HG03378 (cell line): ENCODE results near the gene FGF5.

ENCODE experiments used
- ATAC-seq: cut with Tn5 transposase; IDR thresholded peaks from one replicate; pipeline ENCODE4 v1.9.1; 2021; ENCODE audit warnings: mild to moderate bottlenecking, moderate library complexity; ENCODE audit not compliant: unreplicated experiment

FGF5 gene

DNA sequence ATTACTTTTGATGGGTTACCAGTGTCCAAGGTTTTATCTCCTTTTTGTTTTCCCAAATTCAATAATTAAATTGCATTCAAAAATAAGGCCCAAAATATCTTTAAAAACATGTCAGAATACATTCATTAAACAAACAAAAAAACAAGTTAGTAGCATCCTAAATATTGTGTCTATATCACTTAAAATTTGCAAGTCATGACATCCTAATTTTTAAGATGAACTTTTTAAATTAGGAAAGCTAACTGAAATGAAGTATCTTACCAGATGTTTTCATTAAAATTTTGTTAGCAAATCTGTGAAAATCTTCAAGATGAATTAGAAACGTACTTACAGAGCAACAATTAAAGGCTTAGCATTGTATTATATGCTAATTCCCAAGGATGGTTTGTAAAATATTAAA is 68.1 kb downstream of the FGF5 start:
- ATAC-seq = no peak

- ATAC-seq = no peak
These were observed 68.7 kb downstream of the FGF5 start for GRCh38 chr4:80335226-80335553.

GRCh38 chr4:80335554-80336358 is 69.3 kb downstream of the FGF5 start, which contains the start of gene CFAP299:
TSS of gene CFAP299 (plus strand) at chr4:80335730.
- ATAC-seq = peak; percentile 91

- ATAC-seq = no peak
These were observed 70.1 kb downstream of the FGF5 start for GRCh38 chr4:80336582-80336981.

DNA sequence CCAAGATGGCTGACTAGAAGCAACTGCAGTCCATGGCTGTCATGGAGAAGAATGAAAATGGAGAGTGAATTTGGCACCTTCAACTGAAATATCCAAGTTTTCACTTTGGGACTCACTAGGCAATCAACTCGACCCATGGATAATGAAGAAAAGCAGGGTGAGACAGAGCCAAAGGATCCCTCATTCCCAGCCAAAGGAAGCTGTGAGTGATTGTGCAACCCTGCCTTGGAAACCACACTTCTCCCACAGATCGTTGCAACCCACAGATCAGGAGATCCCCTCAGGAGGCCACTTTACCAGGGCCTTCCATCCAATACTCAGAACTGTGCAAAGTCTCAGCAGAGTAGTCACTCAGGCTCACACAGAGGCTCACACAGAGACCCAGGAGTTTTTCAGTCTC is 73.6 kb downstream of the FGF5 start:
- no peak for ATAC-seq
